ENCODE data around the gene CCNJL.
"Not testable (repeated sequence)": the region's sequence is repeated elsewhere in the genome, so short reads cannot be mapped to it uniquely, and the experiment has no call there.

Gene CCNJL

DNA sequence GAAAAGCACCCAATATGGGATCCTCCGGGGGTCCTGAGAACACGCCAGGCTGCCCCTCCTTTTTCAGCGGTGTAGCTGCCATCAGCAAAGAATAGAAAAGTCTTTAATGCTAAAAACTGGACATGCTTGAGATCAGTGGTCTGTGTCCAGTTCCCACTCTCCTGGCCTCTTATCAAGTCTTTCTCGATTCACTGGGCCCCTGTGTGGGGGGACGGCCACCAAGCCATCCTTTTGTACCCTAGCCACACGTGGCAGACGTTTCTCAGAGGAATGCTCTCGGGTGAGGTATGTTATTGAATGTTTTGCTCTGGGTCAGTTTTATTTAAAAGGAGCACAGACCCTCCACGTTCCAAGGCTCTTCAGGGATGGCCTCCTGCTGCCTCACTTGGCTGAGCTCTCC is 59.4 kb downstream of the CCNJL start:
- TF ChIP-seq, protein P1, sequence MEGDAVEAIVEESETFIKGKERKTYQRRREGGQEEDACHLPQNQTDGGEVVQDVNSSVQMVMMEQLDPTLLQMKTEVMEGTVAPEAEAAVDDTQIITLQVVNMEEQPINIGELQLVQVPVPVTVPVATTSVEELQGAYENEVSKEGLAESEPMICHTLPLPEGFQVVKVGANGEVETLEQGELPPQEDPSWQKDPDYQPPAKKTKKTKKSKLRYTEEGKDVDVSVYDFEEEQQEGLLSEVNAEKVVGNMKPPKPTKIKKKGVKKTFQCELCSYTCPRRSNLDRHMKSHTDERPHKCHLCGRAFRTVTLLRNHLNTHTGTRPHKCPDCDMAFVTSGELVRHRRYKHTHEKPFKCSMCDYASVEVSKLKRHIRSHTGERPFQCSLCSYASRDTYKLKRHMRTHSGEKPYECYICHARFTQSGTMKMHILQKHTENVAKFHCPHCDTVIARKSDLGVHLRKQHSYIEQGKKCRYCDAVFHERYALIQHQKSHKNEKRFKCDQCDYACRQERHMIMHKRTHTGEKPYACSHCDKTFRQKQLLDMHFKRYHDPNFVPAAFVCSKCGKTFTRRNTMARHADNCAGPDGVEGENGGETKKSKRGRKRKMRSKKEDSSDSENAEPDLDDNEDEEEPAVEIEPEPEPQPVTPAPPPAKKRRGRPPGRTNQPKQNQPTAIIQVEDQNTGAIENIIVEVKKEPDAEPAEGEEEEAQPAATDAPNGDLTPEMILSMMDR (IDR thresholded peaks at IDR 0.05; ENCODE audit: low read depth, low read length): no peak
- no peak overlapping the region for H3K4me3 ChIP-seq (ENCODE audit: low read depth, low read length)

DNA sequence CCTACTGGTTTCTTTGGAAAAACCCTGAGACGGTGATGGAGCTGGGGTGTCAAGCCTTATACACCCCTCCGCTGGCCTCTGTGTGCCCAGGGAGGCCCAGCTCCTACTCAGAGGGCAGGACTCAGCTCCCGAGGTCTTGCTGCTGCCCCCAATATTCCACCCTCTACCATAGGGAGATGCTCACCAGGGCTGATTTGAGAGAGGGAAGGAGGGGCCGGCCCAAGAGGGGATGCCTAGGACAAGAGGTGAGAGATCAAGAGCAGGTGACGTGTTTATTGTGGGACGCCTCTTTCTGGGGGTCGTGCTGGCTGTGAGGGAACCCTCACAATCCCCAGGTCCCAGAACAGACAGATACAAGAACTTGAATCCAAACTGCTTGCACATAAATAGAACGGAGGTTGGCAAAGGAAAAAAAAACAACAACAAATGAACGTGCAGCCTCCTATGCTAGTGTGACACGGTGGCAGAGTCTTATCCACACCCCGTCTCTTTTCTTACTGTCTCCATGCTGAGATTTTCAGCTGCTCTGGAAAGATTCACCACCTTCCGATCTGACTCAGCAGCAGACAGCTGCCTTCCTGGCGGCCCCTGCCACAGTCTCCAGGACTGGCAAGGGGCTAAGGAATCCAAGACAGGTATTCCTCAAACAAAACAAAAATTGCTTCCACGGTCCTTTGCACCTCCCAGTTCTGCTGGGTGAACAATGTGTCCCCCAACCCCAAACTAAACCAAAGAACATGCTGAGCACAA is 60.8 kb downstream of the CCNJL start:
- TF ChIP-seq, protein P1 (IDR thresholded peaks at IDR 0.05; ENCODE audit: low read depth, low read length): no peak
- no peak overlapping the region for H3K4me3 ChIP-seq (ENCODE audit: low read depth, low read length)

DNA sequence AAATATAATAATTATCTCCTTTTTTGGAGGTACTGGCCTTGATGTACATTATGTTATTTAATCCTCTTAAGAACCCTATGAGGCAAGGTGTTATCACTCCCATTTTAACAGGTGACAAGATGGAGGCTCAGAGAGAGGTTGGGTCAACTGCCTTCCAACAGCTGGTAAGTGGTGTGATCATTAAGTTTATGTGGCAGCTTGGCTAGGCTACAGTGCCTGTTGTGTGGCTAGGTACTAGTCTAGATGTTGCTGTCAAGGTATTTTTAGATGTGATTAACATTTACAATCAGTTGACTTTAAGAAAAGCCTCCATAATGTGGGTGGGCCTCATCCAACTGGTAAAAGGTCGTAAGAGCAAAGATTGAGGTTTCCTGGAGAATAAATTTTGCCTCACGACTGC is 61.5 kb downstream of the CCNJL start:
- TF ChIP-seq, protein P1 (IDR thresholded peaks at IDR 0.05; ENCODE audit: low read depth, low read length): no peak
- H3K4me3 ChIP-seq (ENCODE audit: low read depth, low read length): no peak overlapping the region

DNA sequence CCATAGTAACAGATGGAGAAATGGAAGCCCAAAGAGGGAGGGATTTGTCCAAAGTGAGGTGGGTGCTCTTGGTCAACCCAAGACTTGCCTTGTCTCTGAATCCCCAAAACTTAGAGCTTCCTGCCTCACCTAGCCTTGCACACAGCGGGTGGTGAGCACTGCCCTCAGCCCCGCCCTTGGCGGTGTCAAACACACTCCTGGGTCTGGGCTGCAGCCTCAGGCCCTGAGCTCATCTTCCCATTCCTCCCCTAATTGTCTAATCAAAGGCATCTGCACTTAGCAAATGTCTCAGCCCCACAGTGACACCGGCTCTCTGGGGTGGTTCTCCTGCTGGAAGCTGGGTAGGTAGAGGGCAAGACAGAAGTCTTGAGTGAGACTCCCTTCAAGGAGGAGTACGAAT is 62.1 kb downstream of the CCNJL start:
- H3K4me3 ChIP-seq (ENCODE audit: low read depth, low read length): no peak overlapping the region
- TF ChIP-seq, protein P1 (IDR thresholded peaks at IDR 0.05; ENCODE audit: low read depth, low read length): no peak

DNA sequence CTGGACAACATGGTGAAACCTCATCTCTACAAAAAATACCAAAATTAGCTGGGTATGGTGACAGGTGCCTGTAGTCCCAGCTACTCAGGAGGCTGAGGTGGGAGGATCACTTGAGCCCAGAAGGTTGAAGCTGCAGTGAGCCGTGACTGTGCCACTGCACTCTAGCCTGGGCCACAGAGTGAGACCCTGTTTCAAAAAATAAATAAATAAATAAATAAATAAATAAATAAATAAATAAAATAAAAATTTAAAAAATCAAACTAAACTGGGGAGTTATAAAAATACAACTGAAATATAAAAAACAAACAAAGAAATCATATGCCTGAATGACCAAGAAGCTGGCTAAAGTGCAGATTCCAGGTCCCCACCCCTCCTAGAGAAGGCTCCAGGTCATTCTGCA is 62.8 kb downstream of the CCNJL start:
- not testable (repeated sequence) for H3K4me3 ChIP-seq (ENCODE audit: low read depth, low read length)

DNA sequence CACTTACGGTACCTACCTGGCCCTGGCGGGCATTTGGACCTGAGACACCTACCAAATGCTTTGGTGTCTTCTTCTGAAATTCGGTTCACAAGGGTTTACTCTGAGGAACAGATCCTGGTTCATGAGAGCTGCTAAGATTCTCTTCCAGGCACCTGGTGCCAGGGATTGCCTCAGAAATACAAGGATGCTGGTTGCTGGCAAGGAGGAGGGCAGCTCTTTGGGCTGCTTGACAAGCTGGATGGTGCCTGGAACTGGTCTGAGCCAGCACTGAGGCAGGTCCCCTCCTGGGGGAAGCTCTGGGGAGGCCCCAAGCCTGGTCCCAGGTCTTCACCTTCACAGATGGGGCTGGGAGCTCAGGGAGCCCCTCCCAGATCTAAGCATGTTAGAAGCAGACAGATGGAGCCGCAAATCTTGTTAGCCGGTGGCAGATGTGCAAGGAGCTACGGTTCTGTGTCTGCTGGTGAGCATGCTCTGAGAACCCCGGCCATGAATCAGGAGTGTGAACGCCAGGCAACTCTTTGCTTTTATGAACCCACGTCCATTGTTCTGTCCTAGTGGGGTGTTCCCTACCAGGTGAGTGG is 66.8 kb downstream of the CCNJL start:
- TF ChIP-seq, protein P1 (IDR thresholded peaks at IDR 0.05; ENCODE audit: low read depth, low read length): no peak

DNA sequence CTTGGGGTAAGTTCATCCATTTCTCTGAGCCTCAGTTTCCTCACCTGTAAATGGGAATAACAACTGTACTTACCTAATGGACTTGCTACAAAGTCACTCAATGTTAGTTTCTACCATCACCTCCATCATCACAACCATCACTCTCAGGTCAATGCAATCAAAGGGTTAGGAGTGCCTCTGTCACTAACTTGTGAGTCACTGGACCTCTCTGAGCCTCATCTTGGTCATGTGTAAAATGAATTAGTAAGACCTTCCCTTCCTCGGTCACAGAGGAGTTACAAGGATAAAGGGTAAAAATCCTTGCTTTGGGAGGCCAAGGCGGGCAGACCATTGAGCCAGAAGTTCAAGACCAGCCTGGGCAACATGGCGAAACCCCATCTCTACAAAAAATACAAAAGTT is 70.2 kb downstream of the CCNJL start:
- TF ChIP-seq, protein P1 (IDR thresholded peaks at IDR 0.05; ENCODE audit: low read depth, low read length): no peak
- no peak overlapping the region for H3K4me3 ChIP-seq (ENCODE audit: low read depth, low read length)

More for the DNA sequence above, 66.8 kb downstream of the CCNJL start:
- no peak overlapping the region for H3K4me3 ChIP-seq (ENCODE audit: low read depth, low read length)

All from WI38 (cell line).